ENCODE measurements around the gene HOXC6. TPM values are rescaled to one million over a fixed set of nuclear protein-coding genes. Genes with fewer than 3 reads are reported as not detected.

The HOXC6 gene
- total and polyA plus RNA-seq, 8 donors, result 0.14 to 0.41 (median 0.28) TPM; not detected in 2

DNA sequence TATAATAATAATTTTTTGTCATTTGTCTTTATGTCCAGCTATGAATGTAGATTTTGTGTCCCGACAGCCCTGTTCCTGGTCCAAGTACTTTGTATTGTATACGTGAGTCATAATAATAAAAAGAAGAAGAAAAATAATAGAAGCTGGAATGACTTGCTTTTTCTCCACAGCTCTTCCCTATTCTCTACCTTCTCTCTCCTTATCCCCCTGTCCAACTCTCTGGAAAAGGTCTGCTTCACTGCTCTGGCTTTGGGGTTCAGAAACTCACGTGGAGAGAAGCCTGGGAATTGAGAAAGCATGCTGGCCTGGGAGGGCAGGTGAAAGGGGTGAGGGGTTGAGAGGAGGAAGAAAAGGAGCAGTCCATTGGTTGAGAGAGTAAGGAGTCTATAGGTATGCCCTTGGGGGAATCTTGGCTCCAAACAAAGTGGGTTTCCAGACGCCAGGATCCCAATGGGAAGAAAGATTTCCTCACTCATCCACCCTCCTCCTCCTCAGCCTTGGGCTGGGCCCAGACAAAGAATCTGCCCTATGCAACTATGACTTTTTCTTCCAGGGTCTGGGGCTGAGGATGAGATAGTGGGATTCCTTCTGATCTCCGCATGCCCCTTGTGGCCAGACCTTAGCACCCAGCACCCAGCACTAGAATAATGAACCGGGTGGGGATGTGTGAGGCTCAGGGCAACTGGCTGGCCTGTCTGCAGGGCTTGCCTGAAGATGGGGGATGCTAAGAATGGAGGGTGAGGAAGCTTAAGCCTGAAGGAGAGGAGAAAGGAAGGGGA, 15.4 kb upstream of the HOXC6 start:
- no peak for FAIRE-seq

DNA sequence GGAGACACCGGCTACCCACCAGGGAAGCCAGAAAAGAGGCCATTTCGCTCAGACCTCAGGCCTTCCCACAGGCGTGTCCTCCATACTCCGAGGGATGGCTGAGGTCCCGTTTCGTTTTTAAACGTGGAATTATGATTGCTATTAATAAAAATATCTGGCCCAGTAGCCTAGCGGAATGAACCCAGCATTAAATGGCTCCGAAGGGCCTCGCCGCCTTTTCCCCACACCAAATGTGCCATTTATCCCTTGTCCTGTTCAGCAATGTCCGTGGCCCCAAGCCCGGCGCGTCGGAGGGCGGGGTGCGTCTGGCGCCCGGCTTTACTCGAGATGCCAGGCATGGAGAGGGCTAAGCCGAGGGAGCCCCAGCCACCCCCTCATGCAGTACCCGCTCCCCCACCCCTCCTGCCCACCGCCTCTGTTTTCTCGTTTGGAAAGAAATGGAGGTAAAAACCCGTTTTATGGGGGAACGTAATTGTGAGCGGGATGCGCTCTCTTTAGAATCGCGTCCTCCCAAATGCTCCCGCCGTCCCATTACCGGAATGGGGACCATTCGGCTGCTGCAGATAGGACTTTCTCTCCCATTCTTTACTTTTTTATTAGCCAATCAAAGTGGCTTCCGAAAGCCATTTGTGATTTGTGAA, 13.7 kb upstream of the HOXC6 start:
- no peak overlapping the region for H3K27ac ChIP-seq
- H3K36me3 ChIP-seq, result no peaks in the 10 kb centered on the region
- no peaks in the 10 kb centered on the region for H3K9me3 ChIP-seq
- intact Hi-C loops (cut with DNase I), result no loop called here
- ATAC-seq (no peak), DNase-seq (no peak), FAIRE-seq (no peak)
- H3K27me3 ChIP-seq, result peaks cover 0 to 42% (median 9%) of the 10 kb centered on the region in 4 donors
- WGBS, 2 donors, result 10 to 12% methylated on average over 36 of the region's 36 CpGs
- TF ChIP-seq, protein P1, sequence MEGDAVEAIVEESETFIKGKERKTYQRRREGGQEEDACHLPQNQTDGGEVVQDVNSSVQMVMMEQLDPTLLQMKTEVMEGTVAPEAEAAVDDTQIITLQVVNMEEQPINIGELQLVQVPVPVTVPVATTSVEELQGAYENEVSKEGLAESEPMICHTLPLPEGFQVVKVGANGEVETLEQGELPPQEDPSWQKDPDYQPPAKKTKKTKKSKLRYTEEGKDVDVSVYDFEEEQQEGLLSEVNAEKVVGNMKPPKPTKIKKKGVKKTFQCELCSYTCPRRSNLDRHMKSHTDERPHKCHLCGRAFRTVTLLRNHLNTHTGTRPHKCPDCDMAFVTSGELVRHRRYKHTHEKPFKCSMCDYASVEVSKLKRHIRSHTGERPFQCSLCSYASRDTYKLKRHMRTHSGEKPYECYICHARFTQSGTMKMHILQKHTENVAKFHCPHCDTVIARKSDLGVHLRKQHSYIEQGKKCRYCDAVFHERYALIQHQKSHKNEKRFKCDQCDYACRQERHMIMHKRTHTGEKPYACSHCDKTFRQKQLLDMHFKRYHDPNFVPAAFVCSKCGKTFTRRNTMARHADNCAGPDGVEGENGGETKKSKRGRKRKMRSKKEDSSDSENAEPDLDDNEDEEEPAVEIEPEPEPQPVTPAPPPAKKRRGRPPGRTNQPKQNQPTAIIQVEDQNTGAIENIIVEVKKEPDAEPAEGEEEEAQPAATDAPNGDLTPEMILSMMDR (IDR thresholded peaks at IDR 0.05), result no peak
- H3K4me1 ChIP-seq, result peaks cover 0 to 4% (median 0%) of the 10 kb centered on the region in 3 donors
- no peak overlapping the region for H3K4me3 ChIP-seq

More for the DNA sequence above, 15.4 kb upstream of the HOXC6 start:
- TF ChIP-seq, protein P1 (IDR thresholded peaks at IDR 0.05), result no peak
- H3K4me3 ChIP-seq, result no peak overlapping the region
- H3K36me3 ChIP-seq, result no peaks in the 10 kb centered on the region
- no peak for ATAC-seq
- no peak for DNase-seq
- no peaks in the 10 kb centered on the region for H3K9me3 ChIP-seq
- H3K27me3 ChIP-seq, result peaks cover 0 to 52% (median 12%) of the 10 kb centered on the region in 4 donors
- intact Hi-C loops (cut with DNase I), result no loop called here
- no peak overlapping the region for H3K27ac ChIP-seq
- WGBS, 2 donors, result 33 to 35% methylated on average over 6 of the region's 6 CpGs
- peaks cover 0 to 4% (median 0%) of the 10 kb centered on the region in 3 donors for H3K4me1 ChIP-seq

DNA sequence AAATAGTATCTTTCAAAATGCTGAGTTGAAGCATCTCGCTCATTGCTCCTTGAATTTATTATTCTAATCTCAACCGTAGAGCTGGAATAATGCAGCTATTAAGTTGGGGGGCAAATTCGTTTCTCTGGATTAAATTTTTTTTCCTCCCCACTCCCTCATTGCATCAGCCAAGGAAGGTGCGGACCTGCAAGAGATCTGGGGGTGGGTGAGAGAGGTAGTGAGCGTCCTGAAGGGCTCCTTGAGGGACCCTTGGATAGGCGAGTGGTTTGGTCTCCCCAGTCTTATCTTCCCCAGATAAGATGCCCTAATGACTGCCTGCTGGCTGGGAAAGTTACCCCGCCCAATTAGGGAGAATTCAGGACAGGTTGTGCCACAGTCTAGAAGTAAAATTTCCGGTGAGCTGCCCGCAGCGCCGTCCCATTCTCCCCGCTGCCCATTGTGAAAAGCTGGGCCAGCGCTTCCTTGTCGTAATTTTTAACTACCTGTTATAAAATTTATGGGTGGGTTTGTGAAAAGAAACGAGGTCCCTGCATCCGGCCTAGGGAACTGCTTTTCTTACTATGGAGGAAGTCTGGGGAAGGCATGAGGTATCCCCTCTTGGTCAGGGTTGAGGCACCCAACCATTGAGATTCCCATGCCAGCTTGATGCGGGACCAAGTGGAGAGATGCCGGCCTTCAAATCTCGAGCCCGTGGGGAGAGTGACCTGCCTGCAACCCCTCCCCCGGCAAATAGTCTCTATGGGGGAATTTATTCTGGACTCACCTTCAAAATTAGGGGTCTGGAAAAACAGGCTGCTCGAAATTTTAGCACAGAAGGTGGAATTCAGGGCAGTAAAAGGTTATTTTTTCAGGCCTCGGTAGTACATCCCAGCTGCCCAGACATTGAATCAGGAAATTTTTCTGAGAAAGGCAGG, 13.0 kb upstream of the HOXC6 start:
- WGBS, 2 donors, result 12 to 18% methylated on average over 23 of the region's 23 CpGs
- H3K4me1 ChIP-seq, result peaks cover 0 to 4% (median 0%) of the 10 kb centered on the region in 3 donors
- TF ChIP-seq, protein P1 (IDR thresholded peaks at IDR 0.05), result no peak
- H3K4me3 ChIP-seq, result no peak overlapping the region
- no peak overlapping the region for H3K27ac ChIP-seq
- ATAC-seq (no peak), DNase-seq (no peak), FAIRE-seq (no peak)
- intact Hi-C loops (cut with DNase I), result no loop called here
- H3K9me3 ChIP-seq, result no peaks in the 10 kb centered on the region
- no peaks in the 10 kb centered on the region for H3K36me3 ChIP-seq
- peaks cover 0 to 35% (median 9%) of the 10 kb centered on the region in 4 donors for H3K27me3 ChIP-seq

DNA sequence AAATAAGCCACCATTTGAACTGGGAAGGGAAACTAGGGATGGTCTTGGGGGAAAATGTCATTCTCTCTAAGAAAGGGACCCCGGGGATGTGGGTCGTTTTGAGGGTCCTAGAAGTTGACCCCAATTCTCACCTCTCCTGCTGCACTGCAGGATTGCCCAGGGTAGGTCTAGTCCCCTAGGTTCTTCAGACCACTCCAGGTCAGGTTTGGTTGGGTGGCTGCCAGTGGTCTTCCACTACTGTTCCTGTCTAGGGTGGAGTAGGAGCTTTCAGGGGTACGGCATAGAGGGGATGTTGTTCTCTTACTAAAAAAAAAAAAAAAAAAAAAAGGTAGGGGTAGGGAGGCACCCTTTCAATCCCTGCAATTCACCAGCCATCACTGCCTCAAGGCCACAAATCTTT, 12.2 kb upstream of the HOXC6 start:
- 7 to 14% methylated on average over 3 of the region's 3 CpGs for WGBS, 2 donors
- FAIRE-seq, result no peak
- H3K4me3 ChIP-seq, result no peak overlapping the region

More for the DNA sequence above, 12.2 kb upstream of the HOXC6 start:
- Histone ChIP-seq H3K4me1 (peaks cover 0 to 4% (median 0%) of the 10 kb centered on the region in 3 donors), H3K36me3 (no peaks in the 10 kb centered on the region), H3K27ac (no peak overlapping the region), H3K9me3 (no peaks in the 10 kb centered on the region), H3K27me3 (peaks cover 0 to 32% (median 9%) of the 10 kb centered on the region in 4 donors)
- TF ChIP-seq, protein P1 (IDR thresholded peaks at IDR 0.05), result no peak
- DNase-seq, result no peak
- intact Hi-C loops (cut with DNase I), result no loop called here
- no peak for ATAC-seq
